ENCODE measurements around the gene ZNF813.

- TF ChIP-seq ZNF24 (tag by site-specific recombination; IDR thresholded peaks at IDR 0.05) (0 out of 2 replicates have a peak, but pooled peaks have one; percentile 23), KLF16 (tag by site-specific recombination; IDR thresholded peaks at IDR 0.05) (peak; percentile 78), CTCF (tag by site-specific recombination; IDR thresholded peaks at IDR 0.05) (peak; percentile 92), ZBTB8A (tag by site-specific recombination; IDR thresholded peaks at IDR 0.05) (no peak), ZNF112 (tag by site-specific recombination; IDR thresholded peaks at IDR 0.05) (no peak)
Measured at GRCh38 chr19:53537521-53538377, 70.2 kb downstream of the ZNF813 start, which contains the start of gene ZNF331.

Data from HEK293 (cell line).